Ishikawa (cell line): ENCODE data around the gene CD79A.

Source experiments
- CREB1 ChIP-seq: IDR thresholded peaks from 2 replicates; pipeline ENCODE4 v1.6.1; 2012; ENCODE audit warnings: low read depth
- EGR1 ChIP-seq: IDR thresholded peaks from 2 replicates; pipeline ENCODE4 v1.6.1; 2012
- EP300 ChIP-seq: IDR thresholded peaks from 2 replicates; pipeline ENCODE4 v1.6.1; 2012; ENCODE audit warnings: borderline replicate concordance
- FOXM1 ChIP-seq: IDR thresholded peaks from 2 replicates; pipeline ENCODE4 v1.6.1; 2012; ENCODE audit warnings: low read depth, borderline replicate concordance
- MAX ChIP-seq: IDR thresholded peaks from 2 replicates; pipeline ENCODE4 v1.6.1; 2012
- NFIC ChIP-seq: IDR thresholded peaks from 2 replicates; pipeline ENCODE4 v1.6.1; 2012
- RAD21 ChIP-seq: IDR thresholded peaks from 2 replicates; pipeline ENCODE4 v1.6.1; 2012; ENCODE audit warnings: low read depth
- REST ChIP-seq: IDR thresholded peaks from 2 replicates; pipeline ENCODE4 v1.6.1; 2012; ENCODE audit warnings: low read depth, mild to moderate bottlenecking
- TAF1 ChIP-seq: IDR thresholded peaks from 2 replicates; pipeline ENCODE4 v1.6.1; 2012; ENCODE audit warnings: low read depth, mild to moderate bottlenecking
- TCF12 ChIP-seq: IDR thresholded peaks from 2 replicates; pipeline ENCODE4 v1.6.1; 2012; ENCODE audit warnings: low read depth
- YY1 ChIP-seq: IDR thresholded peaks from 2 replicates; pipeline ENCODE4 v1.6.1; 2012; ENCODE audit warnings: low read depth
- ZBTB7A ChIP-seq: IDR thresholded peaks from 2 replicates; pipeline ENCODE4 v1.6.1; 2012; ENCODE audit warnings: low read depth

GRCh38 chr19:41887711-41888382 is 10.8 kb downstream of the CD79A start:
- TF ChIP-seq RAD21 (peak; percentile 42; the same call in 1 of the 2 replicates), EGR1 (no peak), TAF1 (no peak), CREB1 (no peak), YY1 (no peak), EP300 (peak; percentile 18; the same call in 1 of the 2 replicates), FOXM1 (no peak), TCF12 (no peak), MAX (no peak), REST (no peak), NFIC (peak; percentile 30; the same call in 1 of the 2 replicates), ZBTB7A (no peak)
